ENCODE data around the gene LZIC.
"Not testable (repeated sequence)": the region's sequence is repeated elsewhere in the genome, so short reads cannot be mapped to it uniquely, and the experiment has no call there.

LZIC gene

DNA sequence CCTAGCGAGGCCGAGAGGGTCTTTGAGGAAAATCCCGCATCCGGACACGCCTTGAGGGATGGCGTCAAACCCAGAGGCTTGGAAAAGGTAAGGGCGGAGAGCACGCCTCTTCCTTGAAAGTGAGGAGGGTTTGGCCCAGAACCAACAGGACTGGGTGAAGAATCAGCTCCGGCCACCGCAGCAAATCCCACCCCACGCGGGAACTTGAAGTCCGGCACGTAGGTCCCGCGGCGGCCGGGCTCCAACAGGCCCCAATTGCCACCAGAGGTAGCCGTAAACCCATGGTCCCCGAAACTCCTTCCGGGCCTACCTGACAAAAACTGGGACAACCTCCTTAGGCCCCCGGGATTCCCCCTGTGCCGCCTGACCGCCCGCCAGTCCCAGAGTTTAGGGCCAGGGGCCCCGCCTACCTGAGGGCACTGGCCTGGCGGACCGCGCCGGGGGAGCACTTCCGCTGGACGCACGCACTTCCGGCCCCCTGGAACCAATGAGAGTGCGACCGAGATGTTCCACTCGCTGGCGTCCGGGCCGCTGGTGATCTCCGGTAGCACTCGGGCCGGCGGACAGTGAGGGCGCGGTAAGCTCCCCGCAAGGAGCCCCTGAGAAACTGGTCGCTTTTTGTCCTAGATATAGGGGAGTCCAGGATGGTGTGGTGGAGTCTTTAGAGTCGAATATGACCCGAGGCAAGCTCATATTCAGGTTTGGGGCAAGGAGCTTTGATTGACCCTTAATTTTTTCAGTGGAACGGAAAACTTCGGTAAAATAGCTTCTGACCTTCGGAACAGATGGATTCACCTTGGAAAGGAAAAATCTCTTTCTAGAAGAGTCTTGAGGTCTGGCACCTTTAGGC lies at the start of gene LZIC, which contains the start of gene NMNAT1:
Gene LZIC, minus strand, starts transcription at position 453 of the 850 bp plus-strand sequence. CDS start 6,772 bp downstream, outside the sequence.
Gene NMNAT1, plus strand, starts transcription at position 537 of the 850 bp plus-strand sequence. CDS start 28,599 bp downstream, outside the sequence.
- DNase-seq (ENCODE audit: low read depth in 4 of 4, low spot score in 1 of 4): peak; percentile 70 to 91 (median 80)

DNA sequence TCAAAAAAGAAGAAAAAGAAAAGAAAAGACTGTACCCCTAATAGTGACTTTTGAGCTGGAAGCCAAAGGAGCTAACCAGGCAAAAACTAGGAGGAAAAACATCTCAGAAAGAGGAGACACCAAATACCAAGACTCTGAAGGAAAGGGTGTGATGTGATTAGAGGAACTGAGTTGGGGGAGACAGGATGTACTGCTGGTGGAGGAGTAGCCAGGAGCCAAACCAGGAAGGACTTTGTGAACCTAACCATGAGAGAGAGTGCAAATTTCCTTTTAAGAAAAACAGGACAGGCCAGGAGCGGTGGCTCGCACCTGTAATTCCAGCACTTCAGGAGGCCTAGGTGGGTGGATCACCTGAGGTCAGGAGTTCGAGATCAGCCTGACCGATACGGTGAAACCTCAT lies 49.7 kb upstream of the LZIC start:
- no peak for DNase-seq (ENCODE audit: low read depth in 4 of 4, low spot score in 1 of 4)

DNA sequence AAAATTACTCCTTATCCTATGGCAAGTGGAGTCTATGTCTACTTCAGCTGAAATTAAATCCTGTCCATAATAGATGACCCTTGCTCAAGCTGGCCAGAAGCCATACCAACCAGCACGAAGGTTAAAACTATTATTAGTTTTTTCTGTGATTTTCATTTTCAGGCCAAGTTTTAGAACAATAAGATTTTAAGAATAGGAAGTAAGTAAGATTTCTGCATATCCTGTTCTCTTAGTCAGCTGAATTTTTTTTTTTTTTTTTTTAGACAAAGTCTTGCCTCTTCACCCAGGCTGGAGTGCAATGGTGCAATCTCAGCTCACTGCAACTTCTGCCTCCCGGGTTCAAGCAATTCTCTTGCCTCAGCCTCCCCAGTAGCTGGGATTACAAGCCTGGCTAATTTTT lies 47.8 kb upstream of the LZIC start:
- no peak for DNase-seq (ENCODE audit: low read depth in 4 of 4, low spot score in 1 of 4)

DNA sequence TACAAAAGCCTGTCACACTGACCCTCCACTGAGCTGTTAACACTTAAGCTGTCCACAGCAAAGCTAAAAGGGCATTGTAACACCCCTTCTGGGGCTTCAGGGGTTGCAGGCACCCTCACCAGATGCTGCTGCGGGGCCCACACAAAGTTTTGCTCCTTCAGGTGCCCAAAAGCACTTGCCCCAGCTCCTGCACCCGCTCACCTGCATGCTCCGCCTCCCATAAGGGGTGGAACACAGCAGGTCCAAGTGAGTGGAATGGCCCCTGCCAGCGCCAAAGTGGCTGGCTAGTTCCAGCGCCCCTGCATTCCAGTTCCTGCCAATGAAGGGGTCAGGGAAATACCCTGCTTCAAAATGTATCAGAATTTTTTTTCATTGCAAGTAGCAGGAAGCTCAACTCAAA lies 46.6 kb upstream of the LZIC start:
- no peak for DNase-seq (ENCODE audit: low read depth in 4 of 4, low spot score in 1 of 4)

DNA sequence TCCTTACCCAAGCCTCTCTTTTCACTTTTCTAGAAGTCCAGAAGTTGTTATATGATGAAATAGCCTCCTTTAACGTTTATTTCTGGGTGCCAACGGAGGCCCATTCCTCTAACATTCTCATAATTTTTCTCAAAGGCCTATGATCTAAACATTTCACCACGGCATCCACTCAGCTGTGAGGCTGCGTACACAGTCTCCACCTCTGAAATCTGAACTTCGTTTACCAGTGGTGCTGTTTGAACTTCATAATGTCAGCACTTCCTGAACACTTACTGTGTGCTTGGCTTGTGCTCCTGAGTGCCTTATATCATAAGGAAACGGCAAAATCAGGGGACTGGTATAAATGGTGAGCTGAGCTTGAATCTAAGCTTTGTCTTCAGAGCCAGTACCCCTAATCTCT lies 41.8 kb upstream of the LZIC start:
- no peak for DNase-seq (ENCODE audit: low read depth in 4 of 4, low spot score in 1 of 4)

DNA sequence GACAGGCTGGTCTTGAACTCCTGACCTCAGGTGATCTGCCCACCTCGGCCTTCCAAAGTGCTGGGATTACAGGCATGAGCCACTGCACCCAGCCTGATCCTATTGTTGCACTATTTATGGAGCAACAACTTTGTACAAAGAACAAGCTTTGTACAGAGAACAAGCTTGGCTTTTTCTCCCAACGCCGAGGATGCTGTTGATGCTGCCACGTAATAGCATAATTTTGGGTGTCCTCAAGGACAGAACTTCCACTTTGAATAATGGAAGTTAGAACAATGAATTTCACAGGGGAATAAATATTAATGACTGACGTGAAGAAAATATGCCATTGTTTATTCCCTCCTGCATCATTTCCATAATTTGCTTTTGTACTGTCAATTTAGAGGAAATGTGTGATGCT lies 41.1 kb upstream of the LZIC start:
- no peak for DNase-seq (ENCODE audit: low read depth in 4 of 4, low spot score in 1 of 4)

DNA sequence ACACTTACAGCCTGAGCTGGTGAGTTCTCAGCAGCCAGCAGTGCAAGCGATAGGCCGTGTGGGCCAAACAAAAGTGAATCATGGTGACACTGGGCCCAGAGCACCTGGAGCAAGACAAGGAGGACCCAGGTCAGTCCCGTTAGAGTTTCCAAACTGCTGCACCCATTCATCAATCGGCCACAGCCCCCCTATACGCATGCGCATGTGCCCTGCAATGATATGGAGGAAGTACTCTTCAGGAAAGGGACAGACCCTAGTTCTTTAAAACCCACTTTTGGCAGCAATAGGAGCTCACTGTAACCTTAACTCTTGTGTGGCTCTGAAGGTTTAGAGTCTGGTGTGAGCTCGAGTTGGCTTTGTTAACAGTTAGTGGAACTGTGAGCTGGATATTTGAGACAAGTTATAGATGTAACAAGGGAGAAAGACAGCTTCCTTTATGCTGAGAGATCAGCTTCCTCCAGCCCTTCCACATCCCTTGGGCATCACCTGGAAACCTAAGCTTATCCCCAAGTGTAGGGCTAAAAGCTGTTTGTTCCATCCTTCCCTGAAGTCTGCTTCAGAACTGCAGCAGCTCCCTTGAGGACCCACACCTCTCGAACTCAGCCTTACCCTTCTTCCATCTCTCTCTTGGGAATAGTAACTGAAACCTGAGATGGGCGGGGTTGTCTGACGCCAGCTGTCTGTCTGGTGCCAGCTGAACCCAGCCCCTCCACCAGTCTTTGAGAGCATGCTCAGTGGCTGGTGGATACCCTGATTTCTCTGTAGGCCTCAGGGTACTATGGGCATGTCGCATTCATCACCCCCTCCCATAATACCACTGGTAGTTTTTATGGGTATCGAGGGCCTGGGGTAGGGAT lies 17.7 kb upstream of the LZIC start:
- DNase-seq (ENCODE audit: low read depth in 4 of 4, low spot score in 1 of 4): no peak

DNA sequence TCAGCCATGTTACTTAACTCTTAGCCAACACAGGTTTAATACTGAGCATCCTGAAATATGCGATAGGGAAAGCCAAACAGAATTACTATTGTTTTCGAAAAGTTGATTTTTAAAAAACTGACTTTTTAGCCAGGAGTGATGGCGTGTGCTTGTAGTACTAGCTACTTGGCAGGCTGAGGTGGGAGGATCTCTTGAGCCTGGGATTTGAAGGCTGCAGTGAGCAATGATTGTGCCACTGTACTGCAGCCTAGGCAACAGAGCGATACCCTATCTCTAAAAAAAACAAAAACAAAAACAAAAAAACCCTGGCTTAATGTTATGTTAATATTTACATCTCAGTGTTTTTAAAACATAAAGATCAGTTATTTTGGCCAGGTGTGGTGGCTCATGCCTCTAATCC lies 16.8 kb upstream of the LZIC start:
- DNase-seq (ENCODE audit: low read depth in 4 of 4, low spot score in 1 of 4): no peak

DNA sequence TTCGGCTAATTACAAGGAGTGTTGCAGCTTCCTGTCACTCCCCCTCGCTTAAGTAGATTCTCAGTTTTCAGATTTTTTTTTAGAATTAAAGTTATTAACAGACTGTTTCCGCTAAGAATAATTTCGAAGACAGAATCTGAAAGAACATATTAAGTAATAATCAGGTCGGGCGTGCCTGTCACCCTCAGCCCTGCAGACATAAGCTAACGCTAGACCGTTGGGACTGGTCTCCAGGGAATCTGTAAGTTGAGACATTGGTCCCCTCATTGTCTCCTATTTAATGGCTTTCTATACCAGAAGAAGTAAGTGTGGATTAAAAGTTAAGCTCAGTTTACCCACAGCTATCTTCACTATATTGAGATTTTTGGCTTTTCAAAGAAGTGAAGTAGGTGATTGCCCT lies 14.5 kb upstream of the LZIC start:
- DNase-seq (ENCODE audit: low read depth in 4 of 4, low spot score in 1 of 4): no peak

DNA sequence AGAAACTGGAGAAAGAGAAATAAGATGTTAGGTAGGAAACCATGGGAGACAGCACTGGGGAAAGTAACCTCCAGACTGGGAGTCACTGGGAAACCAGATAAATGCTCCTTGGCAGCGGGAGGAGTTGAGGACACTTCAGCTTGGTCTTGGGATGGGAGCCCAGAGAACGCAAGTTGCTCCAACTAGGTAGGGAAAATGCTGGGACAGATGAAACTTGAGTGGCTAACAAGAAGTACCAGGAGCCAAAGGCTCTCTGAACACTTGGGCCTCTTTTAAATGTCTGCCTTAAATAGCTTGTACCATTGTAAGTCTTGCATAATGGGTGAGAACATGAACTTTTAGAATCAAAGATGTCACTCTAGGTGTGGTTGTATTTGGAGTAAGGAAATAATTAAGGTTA lies 3.1 kb upstream of the LZIC start:
- no peak for DNase-seq (ENCODE audit: low read depth in 4 of 4, low spot score in 1 of 4)

DNA sequence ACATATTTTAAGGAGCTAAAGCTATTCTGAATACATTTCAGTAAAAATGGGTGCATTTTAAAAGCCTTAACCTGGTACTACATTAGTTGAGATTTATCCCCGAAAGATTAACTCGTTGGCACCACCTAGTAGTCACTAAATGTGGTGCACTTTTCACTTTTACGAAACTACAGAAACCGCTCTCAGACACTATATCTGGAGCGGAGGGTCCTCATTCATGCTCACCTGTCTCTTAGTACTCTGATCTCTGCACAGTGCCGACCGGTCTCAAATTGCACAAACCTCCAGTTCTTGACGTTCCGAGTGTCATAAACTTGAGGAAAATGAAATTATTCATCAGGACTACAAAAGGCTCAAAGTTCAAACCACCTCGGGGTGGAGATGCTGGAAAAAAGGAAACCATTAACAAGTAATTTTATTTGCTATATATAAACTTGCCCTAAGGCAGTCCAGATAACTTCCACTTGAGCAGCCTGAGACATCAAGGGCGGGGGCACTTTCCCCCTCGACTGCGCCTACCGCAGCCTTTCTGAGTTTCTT lies 722 bp downstream of the LZIC start:
- no peak for DNase-seq (ENCODE audit: low read depth in 4 of 4, low spot score in 1 of 4)

DNA sequence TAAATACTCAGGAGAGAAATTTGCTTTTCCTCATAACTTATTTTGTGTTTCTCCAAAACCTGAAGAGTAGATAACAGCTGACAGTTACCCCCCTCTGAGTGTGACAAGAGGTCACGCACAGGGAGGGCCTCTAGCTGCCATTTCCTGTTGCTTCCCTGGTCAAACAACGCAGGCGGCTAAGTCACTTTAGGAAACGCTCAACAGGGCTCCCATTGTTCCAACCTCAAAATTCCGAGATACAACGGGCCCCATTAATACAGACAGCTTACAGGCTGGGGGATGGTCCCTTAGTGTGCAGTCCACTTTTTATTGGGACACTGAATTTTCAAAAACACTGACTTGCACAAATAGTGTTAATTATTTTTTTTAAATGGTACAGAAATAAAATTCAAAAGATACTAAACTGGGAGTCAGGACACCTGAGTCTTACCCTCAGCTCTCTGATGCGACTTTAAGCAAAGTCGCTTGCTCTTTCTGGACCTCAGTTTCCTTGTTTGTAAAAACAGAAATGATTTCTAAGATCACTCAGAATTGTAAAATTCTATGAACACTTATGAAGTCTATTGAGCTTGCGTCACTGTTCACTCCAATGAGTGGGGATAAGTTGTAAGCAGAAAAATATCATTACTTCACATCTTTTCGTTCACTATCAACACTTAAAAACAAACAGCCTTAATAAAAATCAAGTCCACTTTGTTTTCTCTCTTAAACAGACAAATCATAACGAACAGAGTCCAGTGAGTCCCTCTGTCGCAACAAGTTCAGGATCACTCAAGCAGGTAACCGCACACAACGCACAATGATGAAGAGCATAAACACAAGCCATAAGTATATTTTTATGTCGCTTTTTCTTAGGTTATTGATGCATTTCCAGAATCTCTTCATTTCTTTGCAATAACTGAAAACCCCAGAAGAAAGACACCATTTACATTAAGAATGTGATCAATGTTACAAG lies 13.5 kb downstream of the LZIC start:
- no peak for DNase-seq (ENCODE audit: low read depth in 4 of 4, low spot score in 1 of 4)

DNA sequence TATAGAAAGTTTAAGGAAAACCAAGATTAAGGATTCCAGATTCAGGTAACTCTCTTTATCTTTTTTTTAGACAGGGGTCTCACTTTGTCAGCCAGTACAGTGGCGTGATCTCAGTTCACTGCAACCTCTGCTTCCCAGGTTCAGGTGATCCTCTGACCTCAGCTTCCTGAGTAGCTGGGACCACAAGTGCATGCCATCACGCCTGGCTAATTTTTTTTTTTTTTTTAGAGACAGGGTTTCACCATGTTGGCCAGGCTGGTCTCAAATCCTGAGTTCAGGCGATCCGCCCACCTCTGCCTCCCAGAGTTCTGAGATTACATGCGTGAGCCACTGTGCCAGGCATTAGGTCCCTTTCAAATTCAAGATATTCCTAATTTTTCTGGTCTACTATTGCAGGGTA lies 15.9 kb downstream of the LZIC start:
- DNase-seq (ENCODE audit: low read depth in 4 of 4, low spot score in 1 of 4): no peak

DNA sequence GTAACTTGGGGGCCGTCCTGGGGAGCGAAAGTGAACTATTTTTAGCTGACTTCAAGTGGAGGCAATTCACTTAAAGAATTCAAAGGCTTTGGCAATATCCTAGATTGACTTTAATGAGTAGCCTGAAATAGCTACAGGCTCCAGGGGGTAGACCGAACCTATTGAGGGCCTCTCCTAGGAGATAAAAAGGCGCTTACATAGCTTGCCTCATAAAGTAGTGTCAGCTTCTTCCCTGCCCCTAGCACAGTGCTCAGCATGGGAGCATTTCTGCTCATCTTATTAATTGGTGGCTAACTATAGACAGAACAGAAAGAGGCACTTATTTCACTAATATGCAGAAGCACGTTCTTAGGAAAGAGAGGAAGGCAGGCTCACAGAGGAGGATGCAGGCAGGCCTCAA lies 20.8 kb downstream of the LZIC start:
- DNase-seq (ENCODE audit: low read depth in 4 of 4, low spot score in 1 of 4): no peak

DNA sequence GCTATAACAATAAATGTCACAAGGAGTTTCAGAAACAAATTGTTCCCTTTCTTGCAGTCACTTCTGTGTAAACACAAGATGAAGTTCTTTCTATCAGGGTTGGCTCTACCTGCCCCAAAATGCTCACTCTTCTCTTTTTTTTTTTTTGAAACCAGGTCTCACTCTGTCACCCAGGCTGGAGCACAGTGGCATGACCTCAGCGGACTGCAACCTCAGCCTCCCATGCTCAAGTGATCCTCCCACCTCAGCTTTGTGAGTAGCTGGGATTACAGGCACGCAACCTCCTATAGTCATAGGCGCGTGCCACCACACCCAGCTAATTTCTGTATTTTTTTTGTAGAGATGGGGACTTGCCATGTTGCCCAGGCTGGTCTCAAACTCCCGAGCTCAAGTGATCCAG lies 22.6 kb downstream of the LZIC start:
- DNase-seq (ENCODE audit: low read depth in 4 of 4, low spot score in 1 of 4): no peak

DNA sequence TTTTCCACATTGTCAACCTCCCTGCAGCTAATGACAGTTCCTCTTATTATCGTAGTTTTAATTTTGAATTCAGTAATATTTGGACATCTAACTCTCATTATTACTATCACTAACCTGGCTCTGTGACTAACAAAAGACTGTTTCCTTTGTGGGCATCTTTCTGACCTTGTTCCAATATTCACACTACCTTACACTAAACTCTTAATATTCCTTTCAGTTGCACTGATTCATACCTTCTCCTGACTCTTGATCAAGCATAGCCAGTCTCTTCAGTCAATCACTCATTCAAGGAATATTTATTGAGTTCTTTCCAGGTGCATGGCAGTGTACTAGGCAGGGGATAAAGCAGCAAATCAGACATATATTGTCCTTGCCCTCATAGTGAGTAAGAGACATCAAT lies 25.3 kb downstream of the LZIC start:
- DNase-seq (ENCODE audit: low read depth in 4 of 4, low spot score in 1 of 4): no peak

DNA sequence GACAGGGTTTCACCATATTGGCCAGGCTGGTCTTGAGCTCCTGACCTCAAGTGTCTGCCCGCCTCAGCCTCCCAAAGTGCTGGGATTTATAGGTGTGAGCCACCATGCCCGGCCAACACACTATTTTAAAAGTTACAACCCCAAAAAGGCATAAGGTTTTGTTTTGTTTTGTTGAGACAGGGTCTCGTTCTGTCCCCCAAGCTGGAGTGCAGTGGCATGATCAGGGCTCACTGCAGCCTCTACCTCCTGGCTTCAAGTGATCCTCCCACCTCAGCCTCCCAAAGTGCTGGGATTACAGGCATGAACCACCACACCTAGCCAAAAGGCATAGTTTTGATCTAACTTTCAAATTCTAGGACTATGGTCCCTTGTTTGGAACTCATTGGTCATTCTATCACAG lies 25.7 kb downstream of the LZIC start:
- not testable (repeated sequence) for DNase-seq (ENCODE audit: low read depth in 4 of 4, low spot score in 1 of 4)

DNA sequence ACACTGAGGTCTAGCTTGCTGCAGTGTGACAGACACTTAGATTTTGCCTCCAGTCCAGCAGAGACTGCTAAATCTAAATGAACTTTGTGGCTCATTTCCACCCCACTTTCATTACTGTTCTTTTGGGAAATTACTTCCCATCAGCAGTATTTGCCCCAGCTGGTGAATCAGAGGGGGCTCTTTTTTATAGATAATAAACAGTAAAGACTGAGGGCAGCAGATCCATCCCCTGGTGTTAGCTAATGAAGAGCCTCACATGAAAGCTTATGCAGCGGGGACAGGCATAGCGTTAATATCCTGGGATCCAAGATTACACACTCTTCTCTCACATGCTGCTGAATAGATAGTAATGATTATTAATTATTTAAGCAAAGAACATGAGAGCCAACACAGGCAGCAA lies 26.7 kb downstream of the LZIC start:
- DNase-seq (ENCODE audit: low read depth in 4 of 4, low spot score in 1 of 4): no peak

DNA sequence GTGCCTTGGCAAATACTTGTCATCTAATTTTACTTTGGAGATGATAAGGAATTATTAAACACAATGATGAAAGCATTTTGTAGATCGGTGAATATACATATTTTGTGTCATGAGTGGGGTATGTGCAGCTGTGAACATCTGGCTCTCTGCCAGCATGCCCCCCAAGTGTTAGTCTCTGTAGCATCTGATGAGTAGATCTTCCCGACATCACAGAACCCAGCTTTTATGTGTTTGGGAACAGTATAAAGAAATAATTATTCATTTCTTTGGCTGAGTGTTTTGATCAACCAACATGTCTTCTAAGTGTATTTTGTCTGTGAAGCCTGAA lies 28.6 kb downstream of the LZIC start:
- no peak for DNase-seq (ENCODE audit: low read depth in 4 of 4, low spot score in 1 of 4)

DNA sequence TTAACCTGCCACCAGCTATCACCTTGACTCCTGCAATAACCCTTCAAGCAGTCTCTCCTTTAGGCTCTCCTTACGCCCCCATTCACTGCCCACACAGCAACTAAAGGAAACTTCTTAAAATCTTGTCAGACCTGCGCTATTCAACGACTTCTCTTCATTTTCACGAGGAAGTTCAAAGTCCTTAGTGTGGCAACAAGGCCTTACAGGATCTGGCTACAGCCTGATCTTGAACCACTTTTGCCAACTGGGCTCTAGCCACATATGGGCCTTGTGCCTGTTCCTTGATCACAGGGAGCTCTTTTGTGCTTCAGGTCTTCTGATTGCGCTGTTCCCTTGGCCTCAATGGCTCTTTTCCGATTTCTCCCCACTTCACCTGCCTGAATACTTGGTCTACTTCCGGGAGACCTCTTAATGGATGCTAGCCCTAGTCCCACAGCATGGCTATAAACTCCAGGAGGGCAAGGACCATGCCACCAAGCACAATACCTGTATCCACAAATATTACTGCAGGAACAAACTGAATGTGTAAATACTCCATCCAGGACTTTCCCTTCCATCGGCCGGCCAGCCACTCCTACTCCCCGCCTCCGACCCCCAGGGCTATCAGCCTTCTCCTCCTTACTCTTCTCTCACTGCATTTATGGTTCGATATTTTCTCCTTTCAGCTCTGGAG lies 30.8 kb downstream of the LZIC start:
- no peak for DNase-seq (ENCODE audit: low read depth in 4 of 4, low spot score in 1 of 4)
